Heart right ventricle (tissue), 16 donors: ENCODE measurements around the gene PLCB4. TPM values are rescaled to one million over a fixed set of nuclear protein-coding genes. Genes with fewer than 3 reads are reported as not detected.

Experiments
- ATAC-seq, 8 donors: fragments of 200-7000 bp; cut with Tn5 transposase; one replicate each; pipeline ENCODE4 v1.9.1; 2020; ENCODE audit warnings: mild to moderate bottlenecking in 8 of 8, moderate library complexity in 8 of 8, moderate number of reproducible peaks in 1 of 8
- DNase-seq, 2 donors: peaks; one replicate each; pipeline ENCODE4 v3.0.0-alpha.2; 2020
- H3K27ac ChIP-seq, 10 donors: fragments of 200-600 bp; sonication (generic) in 2 of 10; one replicate each; pipeline versions ENCODE4 v1.5.0 to v1.8.0; 2020 to 2022; ENCODE audit warnings: mild to moderate bottlenecking in 3 of 10
- H3K27me3 ChIP-seq, 7 donors: fragments of 200-600 bp; one replicate each; pipeline ENCODE4 v1.8.0; 2021 to 2022; ENCODE audit warnings: mild to moderate bottlenecking in 2 of 7
- H3K36me3 ChIP-seq, 9 donors: fragments of 200-600 bp; sonication (generic) in 1 of 9; one replicate each; pipeline versions ENCODE4 v1.5.0 to v1.8.0; 2020 to 2022; ENCODE audit warnings: mild to moderate bottlenecking in 2 of 9
- H3K4me1 ChIP-seq, 9 donors: fragments of 200-600 bp; sonication (generic) in 1 of 9; one replicate each; pipeline versions ENCODE4 v1.5.0 to v1.8.0; 2020 to 2022; ENCODE audit warnings: mild to moderate bottlenecking in 4 of 9
- H3K4me3 ChIP-seq, 10 donors: fragments of 200-600 bp; sonication (generic) in 2 of 10; one replicate each; pipeline versions ENCODE4 v1.5.0 to v1.8.0; 2020 to 2022; ENCODE audit warnings: mild to moderate bottlenecking in 7 of 10, moderate library complexity in 2 of 10
- H3K9me3 ChIP-seq, 11 donors: fragments of 200-600 bp in 10 of 11; sonication (generic) in 2 of 11; one replicate each; pipeline versions ENCODE4 v1.5.0 to v1.8.0; 2013 to 2022; ENCODE audit warnings: mild to moderate bottlenecking in 2 of 11, control low read depth in 1 of 11, moderate library complexity in 1 of 11
- CTCF ChIP-seq, 9 donors: fragments of 200-600 bp; sonication (generic) in 2 of 9; IDR thresholded peaks; one replicate each; pipeline versions ENCODE4 v1.5.0 to v1.8.0; 2021 to 2022; ENCODE audit warnings: antibody characterized with exemption in 9 of 9, mild to moderate bottlenecking in 5 of 9, moderate library complexity in 1 of 9
- WGBS, 2 donors: extraction: QIAGEN DNeasy Blood & Tissue Kit; methylation state at CpG; one replicate each; pipeline ENCODE4 v1.1.7; 2013; ENCODE audit warnings: inconsistent platforms in 1 of 2; 5-methylcytosine and 5-hydroxymethylcytosine counted together
- intact Hi-C, 10 donors: fragments of 100-400 bp; cut with DNase I; formaldehyde crosslinking; loops; one replicate each; pipeline versions ENCODE4 v1.11.1 to v1.14.2; 2022
- polyA plus RNA-seq, 2 donors: library from polyadenylated mRNA; stranded (reverse); fragments of 200-250 nt; gene quantifications; one replicate each; pipeline ENCODE4 v1.2.3, GENCODE V29; 2013
- total RNA-seq, 10 donors: library from RNA; stranded (reverse); fragmentation: NEBNext Ultra II Directional in 3 of 10; extraction: Animal tissue kit (Norgen Biotek cat#: 25700) in 3 of 10; gene quantifications; one replicate each; pipeline versions ENCODE4 v1.2.1 to v1.2.4, GENCODE V29; 2021 to 2023
- donor health status: Arrhythmogenic right ventricular cardiomyopathy.
- donor health status: ischemic (EF 13 %, LVEDD 7.1; RV severe dilation, severe dysfunction).
- donor health status: healthy with polysubstance abuse.
- donor health status: DM: no; HTN: yes; CAD: no.
- donor health status: DM: no; HTN: no; CAD: no.
- donor health status: ischemic (EF 25% LVEDD 6.9; RV normal size, moderate dysfunction).
- donor health status: ischemic (EF 25% LVEDD 5.7; RV mildly dilated, moderate dysfunction).
- donor health status: healthy.
- donor health status: DM: yes; HTN: yes; CAD: no.
- donor health status: Ischemic cardiomyopathy.
- donor health status: ischemic (EF 35%, LVEDD 5.7; RV mildly dilated, moderate dysfunction).
- donor health status: nonischemic (EF 11% LVEDD 7.7; RV severe dilation, severe dysfunction).
- donor health status: DM: yes; HTN: yes; CAD: no.
- donor health status: PGD.
- donor health status: ischemic (EF 29% LVEDD 5.4; RV normal size, mild dysfunction).
- donor health status: nonischemic (EF 23%, LVEDD 6.1; RV moderate dilation, normal function).

PLCB4 gene
- total and polyA plus RNA-seq, 12 donors, result 3.6 to 33.3 (median 28.4) TPM

- no peak overlapping the region for H3K27ac ChIP-seq
- no peaks in the 10 kb centered on the region for H3K9me3 ChIP-seq
- no peak for DNase-seq
- WGBS, 2 donors, result 97 to 98% methylated on average over 4 of the region's 4 CpGs
- no peak for ATAC-seq
- intact Hi-C loops, result no loop called here
- no peaks in the 10 kb centered on the region for H3K36me3 ChIP-seq
- peaks cover 5 to 32% (median 19%) of the 10 kb centered on the region in 9 donors for H3K4me1 ChIP-seq
- TF ChIP-seq CTCF (IDR thresholded peaks at IDR 0.05), result no peak
- H3K27me3 ChIP-seq, result no peaks in the 10 kb centered on the region
- no peak overlapping the region for H3K4me3 ChIP-seq
Observed at GRCh38 chr20:9330151-9330550, 261.3 kb downstream of the PLCB4 start.

GRCh38 chr20:9331707-9332435 lies 263.0 kb downstream of the PLCB4 start:
- H3K27ac ChIP-seq, result peak overlapping the region in 3 of 10 donors; percentile 17 to 29 (median 21)
- 47 to 65% methylated on average over 2 of the region's 2 CpGs for WGBS, 2 donors
- H3K36me3 ChIP-seq, result no peaks in the 10 kb centered on the region
- ATAC-seq, result peak in 5 of 8 donors; percentile 40 to 62 (median 61)
- TF ChIP-seq CTCF (IDR thresholded peaks at IDR 0.05), result no peak
- DNase-seq, result no peak
- intact Hi-C loops, result no loop called here
- no peaks in the 10 kb centered on the region for H3K27me3 ChIP-seq
- H3K9me3 ChIP-seq, result no peaks in the 10 kb centered on the region
- H3K4me1 ChIP-seq, result peaks cover 5 to 28% (median 19%) of the 10 kb centered on the region in 9 donors
- no peak overlapping the region for H3K4me3 ChIP-seq

GRCh38 chr20:9332791-9333479 lies 264.0 kb downstream of the PLCB4 start:
- H3K36me3 ChIP-seq, result peaks cover 0 to 1% (median 0%) of the 10 kb centered on the region in 9 donors
- peak overlapping the region in 2 of 10 donors; percentile 21 to 29 for H3K27ac ChIP-seq
- 34 to 46% methylated on average over 3 of the region's 3 CpGs for WGBS, 2 donors
- DNase-seq (no peak), ATAC-seq (peak in 1 of 8 donors; percentile 29)
- H3K4me3 ChIP-seq, result no peak overlapping the region
- no peak for TF ChIP-seq CTCF (IDR thresholded peaks at IDR 0.05)
- H3K4me1 ChIP-seq, result peaks cover 5 to 28% (median 19%) of the 10 kb centered on the region in 9 donors
- no peaks in the 10 kb centered on the region for H3K9me3 ChIP-seq
- H3K27me3 ChIP-seq, result no peaks in the 10 kb centered on the region
- intact Hi-C loops, result no loop called here

GRCh38 chr20:9334866-9335265 lies 266.0 kb downstream of the PLCB4 start:
- Histone ChIP-seq H3K4me3 (no peak overlapping the region), H3K36me3 (peaks cover 0 to 21% (median 0%) of the 10 kb centered on the region in 9 donors), H3K9me3 (no peaks in the 10 kb centered on the region), H3K27ac (no peak overlapping the region), H3K27me3 (no peaks in the 10 kb centered on the region), H3K4me1 (peaks cover 5 to 25% (median 19%) of the 10 kb centered on the region in 9 donors)
- no peak for DNase-seq
- no peak for ATAC-seq
- no peak for TF ChIP-seq CTCF (IDR thresholded peaks at IDR 0.05)
- intact Hi-C loops, result no loop called here
- 93 to 94% methylated on average over 3 of the region's 3 CpGs for WGBS, 2 donors
